Activated T-cell treated with anti-CD3 and anti-CD28 coated beads, Interleukin-2, amount 50 U/mL, for 72 hours (primary cell): ENCODE data around the gene BRD3OS. TPM values are rescaled to one million over a fixed set of nuclear protein-coding genes. Genes with fewer than 3 reads are reported as not detected.
A peak's percentile ranks its signal among the peaks of the same experiment; 100 is the strongest.
"Not testable (repeated sequence)": the region's sequence is repeated elsewhere in the genome, so short reads cannot be mapped to it uniquely, and the experiment has no call there.

ENCODE experiments used
- ATAC-seq, 2 donors: fragments of 150-1000 bp; cut with Tn5 transposase; replicated peaks in 1 of 2; 2 replicates each; pipeline ENCODE4 v1.10.0; 2021; ENCODE audit warnings: moderate library complexity in 2 of 2, mild to moderate bottlenecking in 1 of 2
- DNase-seq, 2 donors: peaks; one replicate each; pipeline ENCODE4 v3.0.0; 2021 to 2022; ENCODE audit warnings: mixed read lengths in 1 of 2
- H3K27ac Mint-ChIP-seq: one replicate; pipeline ENCODE4 v1.8.0; 2022; ENCODE audit warnings: mild to moderate bottlenecking, moderate library complexity, mixed read lengths
- H3K27me3 Mint-ChIP-seq: one replicate; pipeline ENCODE4 v1.8.0; 2022; ENCODE audit warnings: low read depth, mixed read lengths
- H3K36me3 Mint-ChIP-seq, 2 donors: one replicate each; pipeline ENCODE4 v1.8.0; 2022; ENCODE audit warnings: mixed read lengths in 2 of 2, mild to moderate bottlenecking in 1 of 2; ENCODE audit not compliant: insufficient read depth in 2 of 2
- H3K4me1 Mint-ChIP-seq: one replicate; pipeline ENCODE4 v1.8.0; 2022; ENCODE audit warnings: low read depth, mixed read lengths
- H3K4me3 Mint-ChIP-seq, 2 donors: one replicate each; pipeline ENCODE4 v1.8.0; 2022; ENCODE audit warnings: mild to moderate bottlenecking in 2 of 2, mixed read lengths in 2 of 2, moderate library complexity in 2 of 2
- H3K9me3 Mint-ChIP-seq, 2 donors: one replicate each; pipeline ENCODE4 v1.8.0; 2022; ENCODE audit warnings: mixed read lengths in 2 of 2
- total RNA-seq, 2 donors: library from RNA; stranded (reverse); gene quantifications; one replicate each; pipeline ENCODE4 v1.2.3, GENCODE V29; 2022

The BRD3OS gene
- total RNA-seq, 2 donors from 2014 or later: 6.3 to 10.3 TPM

GRCh38 chr9:134065612-134066419 lies 40.5 kb downstream of the BRD3OS start:
- Mint-ChIP-seq H3K9me3 (no peaks in the 10 kb centered on the region), H3K4me3 (peak overlapping the region; percentile 91 to 97), H3K27ac (peak overlapping the region; percentile 87), H3K27me3 (peaks cover 9% of the 10 kb centered on the region), H3K4me1 (peaks cover 40% of the 10 kb centered on the region), H3K36me3 (no peaks in the 10 kb centered on the region)
- DNase-seq: peak; percentile 73 to 78
- peak; percentile 50 to 53 for ATAC-seq

- no peaks in the 10 kb centered on the region for H3K36me3 Mint-ChIP-seq
- H3K27me3 Mint-ChIP-seq: peaks cover 14% of the 10 kb centered on the region
- H3K9me3 Mint-ChIP-seq: no peaks in the 10 kb centered on the region
- H3K4me3 Mint-ChIP-seq: peak overlapping the region; percentile 91 to 97
- ATAC-seq: no peak
- no peak for DNase-seq
- peaks cover 40% of the 10 kb centered on the region for H3K4me1 Mint-ChIP-seq
- H3K27ac Mint-ChIP-seq: peak overlapping the region; percentile 87
These were observed 41.2 kb downstream of the BRD3OS start for GRCh38 chr9:134066526-134066912.

GRCh38 chr9:134066913-134067851 lies 41.9 kb downstream of the BRD3OS start:
- DNase-seq: peak; percentile 49 to 58
- H3K27me3 Mint-ChIP-seq: peaks cover 14% of the 10 kb centered on the region
- H3K9me3 Mint-ChIP-seq: no peaks in the 10 kb centered on the region
- peaks cover 40% of the 10 kb centered on the region for H3K4me1 Mint-ChIP-seq
- H3K27ac Mint-ChIP-seq: no peak overlapping the region
- peak; percentile 8 to 10 for ATAC-seq
- H3K36me3 Mint-ChIP-seq: no peaks in the 10 kb centered on the region
- H3K4me3 Mint-ChIP-seq: peak overlapping the region; percentile 91 to 97

- ATAC-seq: peak; percentile 87
- H3K36me3 Mint-ChIP-seq: no peaks in the 10 kb centered on the region
These were observed 42.8 kb downstream of the BRD3OS start, which contains the start of gene BRD3 for GRCh38 chr9:134067904-134068743. BRD3 (minus strand) TSS chr9:134068026; CDS start chr9:134053477, 14,549 bp downstream.

DNA sequence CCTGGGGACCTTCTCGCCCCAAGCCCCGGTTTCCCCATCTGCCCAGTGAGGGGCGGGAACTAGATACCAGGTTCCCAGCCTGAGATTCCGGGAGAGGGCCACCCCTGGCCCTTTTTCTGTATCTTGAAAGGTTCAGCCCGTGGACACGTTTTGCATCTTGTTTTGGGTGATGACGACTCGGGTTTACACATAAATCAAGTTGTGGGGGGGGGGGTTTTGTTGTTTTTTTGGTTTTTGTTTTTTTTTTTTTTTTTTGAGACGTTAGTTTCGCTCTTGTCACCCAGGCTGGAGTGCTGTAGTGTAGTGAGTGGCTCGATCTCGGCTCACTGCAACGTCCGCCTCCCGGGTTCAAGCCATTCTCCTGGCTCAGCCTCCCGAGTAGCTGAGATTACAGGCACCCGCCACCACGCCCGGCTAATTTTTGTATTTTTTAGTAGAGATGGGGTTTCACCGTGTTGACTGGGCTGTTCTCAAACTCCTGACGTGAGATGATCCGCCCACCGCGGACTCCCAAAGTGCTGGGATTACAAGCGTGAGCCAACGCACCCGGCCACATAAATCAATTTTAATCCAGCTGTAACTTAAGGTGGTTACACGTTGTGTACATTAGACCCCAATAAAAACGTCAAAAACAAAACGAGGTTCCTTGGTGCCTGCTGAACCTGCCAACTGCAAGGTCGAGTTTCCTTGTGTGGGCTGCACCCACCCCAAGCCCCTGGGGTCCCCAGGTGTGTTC lies 43.6 kb downstream of the BRD3OS start:
- ATAC-seq: no peak
- no peaks in the 10 kb centered on the region for H3K9me3 Mint-ChIP-seq
- H3K36me3 Mint-ChIP-seq: no peaks in the 10 kb centered on the region
- H3K4me3 Mint-ChIP-seq: peak overlapping the region; percentile 84 to 87
- peaks cover 14% of the 10 kb centered on the region for H3K27me3 Mint-ChIP-seq
- no peak for DNase-seq
- peak overlapping the region; percentile 50 for H3K27ac Mint-ChIP-seq
- H3K4me1 Mint-ChIP-seq: peaks cover 29% of the 10 kb centered on the region

More at GRCh38 chr9:134067904-134068743, 42.8 kb downstream of the BRD3OS start, which contains the start of gene BRD3:
- H3K4me1 Mint-ChIP-seq: peaks cover 35% of the 10 kb centered on the region
- peak; percentile 86 to 89 for DNase-seq
- no peaks in the 10 kb centered on the region for H3K9me3 Mint-ChIP-seq
- peaks cover 14% of the 10 kb centered on the region for H3K27me3 Mint-ChIP-seq
- H3K27ac Mint-ChIP-seq: peak within 1 kb of the TSS; percentile 50
- peak within 1 kb of the TSS; percentile 91 to 97 for H3K4me3 Mint-ChIP-seq

GRCh38 chr9:134069480-134070399 lies 44.5 kb downstream of the BRD3OS start:
- Mint-ChIP-seq H3K27ac (no peak overlapping the region), H3K4me1 (peaks cover 25% of the 10 kb centered on the region), H3K4me3 (peak overlapping the region; percentile 84 to 87), H3K36me3 (peaks cover 4 to 5% of the 10 kb centered on the region in 2 donors), H3K27me3 (peaks cover 14% of the 10 kb centered on the region), H3K9me3 (no peaks in the 10 kb centered on the region)
- ATAC-seq: no peak
- DNase-seq: no peak

GRCh38 chr9:134071149-134071548 lies 45.9 kb downstream of the BRD3OS start:
- no peak overlapping the region for H3K27ac Mint-ChIP-seq

GRCh38 chr9:134072683-134073082 lies 47.4 kb downstream of the BRD3OS start:
- H3K4me1 Mint-ChIP-seq, H3K27ac Mint-ChIP-seq, H3K4me3 Mint-ChIP-seq, ATAC-seq, DNase-seq: not testable (repeated sequence)
- Mint-ChIP-seq H3K36me3 (peaks cover 10% of the 10 kb centered on the region in 2 donors), H3K9me3 (peaks cover 0 to 10% of the 10 kb centered on the region in 2 donors), H3K27me3 (peaks cover 14% of the 10 kb centered on the region)

More at GRCh38 chr9:134071149-134071548, 45.9 kb downstream of the BRD3OS start:
- Mint-ChIP-seq H3K36me3 (peaks cover 5 to 6% of the 10 kb centered on the region in 2 donors), H3K4me3 (no peak overlapping the region), H3K27me3 (peaks cover 14% of the 10 kb centered on the region), H3K9me3 (no peaks in the 10 kb centered on the region), H3K4me1 (peaks cover 11% of the 10 kb centered on the region)
- ATAC-seq: no peak
- no peak for DNase-seq

DNA sequence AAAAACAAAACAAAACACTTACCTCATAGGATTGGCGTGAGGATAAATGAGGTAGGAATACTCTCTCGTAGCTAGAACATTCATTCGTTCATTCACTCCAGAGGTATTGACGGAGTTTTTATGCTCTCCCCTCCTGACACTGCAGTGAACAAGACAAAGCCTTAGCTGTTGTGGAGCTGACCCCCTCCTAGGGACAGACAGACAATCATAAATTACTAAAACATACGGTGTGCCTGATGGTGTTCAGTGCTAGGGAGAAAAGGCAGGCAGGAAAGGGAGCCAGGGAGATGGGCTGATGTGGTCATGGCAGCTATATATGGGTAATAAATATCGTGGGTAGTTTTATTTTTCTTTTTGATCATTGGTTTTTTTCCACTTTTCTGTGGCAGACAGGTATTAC lies 48.2 kb downstream of the BRD3OS start:
- Mint-ChIP-seq H3K4me1 (peaks cover 7% of the 10 kb centered on the region), H3K27ac (no peak overlapping the region), H3K36me3 (peaks cover 10% of the 10 kb centered on the region in 2 donors), H3K27me3 (peaks cover 14% of the 10 kb centered on the region), H3K9me3 (peaks cover 0 to 10% of the 10 kb centered on the region in 2 donors), H3K4me3 (no peak overlapping the region)
- ATAC-seq: no peak
- DNase-seq: no peak

DNA sequence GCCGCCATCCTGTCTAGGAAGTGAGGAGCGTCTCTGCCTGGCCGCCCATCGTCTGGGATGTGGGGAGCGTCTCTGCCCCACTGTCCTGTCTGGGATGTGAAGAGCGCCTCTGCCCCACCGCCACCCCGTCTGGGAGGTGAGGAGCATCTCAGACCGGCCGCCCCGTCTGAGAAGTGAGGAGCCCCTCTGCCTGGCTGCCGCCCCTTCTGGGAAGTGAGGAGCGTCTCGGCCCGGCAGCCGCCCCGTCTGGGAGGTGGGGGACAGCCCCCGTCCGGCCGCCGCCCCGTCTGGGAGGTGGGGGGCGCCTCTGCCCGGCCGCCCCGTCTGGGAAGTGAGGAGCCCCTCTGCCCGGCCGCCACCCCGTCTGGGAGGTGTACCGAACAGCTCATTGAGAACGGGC lies 50.4 kb downstream of the BRD3OS start:
- DNase-seq, H3K4me3 Mint-ChIP-seq, ATAC-seq, H3K27me3 Mint-ChIP-seq, H3K27ac Mint-ChIP-seq, H3K4me1 Mint-ChIP-seq: not testable (repeated sequence)
- peaks cover 0 to 17% of the 10 kb centered on the region in 2 donors for H3K9me3 Mint-ChIP-seq
- H3K36me3 Mint-ChIP-seq: peaks cover 15% of the 10 kb centered on the region in 2 donors

DNA sequence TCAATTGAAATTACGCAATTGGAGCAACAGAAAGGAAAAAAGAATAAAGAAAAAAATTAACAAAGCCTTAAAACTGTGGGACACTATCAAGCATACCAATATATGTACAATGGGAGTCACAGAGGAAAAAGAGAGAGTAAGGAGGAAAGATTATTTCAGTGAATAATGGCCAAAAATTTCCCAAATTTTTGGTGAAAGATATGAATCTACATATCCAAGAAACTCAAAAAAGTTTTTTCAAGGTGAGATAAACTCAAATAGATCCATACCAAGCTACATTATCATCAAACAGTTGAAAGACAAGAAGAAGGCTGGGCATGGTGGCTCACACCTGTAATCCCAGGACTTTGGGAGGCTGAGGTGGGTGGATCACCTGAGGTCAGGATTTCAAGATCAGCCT lies 51.4 kb downstream of the BRD3OS start:
- peaks cover 8% of the 10 kb centered on the region for H3K27me3 Mint-ChIP-seq
- H3K4me1 Mint-ChIP-seq: no peaks in the 10 kb centered on the region
- H3K36me3 Mint-ChIP-seq: peaks cover 15% of the 10 kb centered on the region in 2 donors
- H3K9me3 Mint-ChIP-seq: peaks cover 0 to 17% of the 10 kb centered on the region in 2 donors
- H3K27ac Mint-ChIP-seq: no peak overlapping the region
- DNase-seq (no peak), ATAC-seq (no peak)
- H3K4me3 Mint-ChIP-seq: no peak overlapping the region
